HCT116 (cell line): ENCODE results near the gene CXCL10. TPM values are rescaled to one million over a fixed set of nuclear protein-coding genes. Genes with fewer than 3 reads are reported as not detected.

Experiments used
- ATAC-seq: fragments of 200-7000 bp; cut with Tn5 transposase; 2 replicates; pipeline ENCODE4 v1.9.1; 2020; ENCODE audit warnings: mild to moderate bottlenecking, moderate library complexity
- BruUV-seq: library from RNA; stranded (reverse); fragments of 400-500 nt; replicated peaks from 2 replicates; lab custom pipeline; 2021; lab: Mats Ljungman, UMichigan
- CTCF ChIA-PET: fragments of 300-600 bp; sonication (Branson Sonifier 250); formaldehyde crosslinking; loops from one replicate; lab custom pipeline; 2021; ENCODE audit warnings: antibody characterized with exemption; lab: Charles Lee
- POLR2A ChIA-PET: fragments of 300-600, 350-600 bp; sonication (Branson Sonifier 250); formaldehyde crosslinking; loops from one replicate; lab custom pipeline; 2021; ENCODE audit warnings: antibody characterized with exemption; lab: Charles Lee
- RAD21 ChIA-PET, 2 experiments: fragments of 300-600 bp; sonication (Branson Sonifier 250); formaldehyde crosslinking; loops; one replicate each; lab custom pipeline; 2023; ENCODE audit warnings: low total read pairs in 2 of 2; ENCODE audit not compliant: uncharacterized antibody in 2 of 2, unreplicated experiment in 2 of 2, low non-redundant PET in 1 of 2; lab: Charles Lee
- DNase-seq: peaks from one replicate; pipeline ENCODE4 v3.0.0-alpha.2; 2010; ENCODE audit warnings: low read depth, low spot score
- H2AFZ ChIP-seq: fragments of 200-600 bp; shearing (Covaris generic), sonication (generic); 2 replicates; pipeline ENCODE4 v1.6.1; 2017; ENCODE audit warnings: low read depth, mixed run types, mixed read lengths, antibody characterized with exemption, low read length; ENCODE audit not compliant: poor library complexity, severe bottlenecking
- H3K27ac ChIP-seq: 2 replicates; pipeline ENCODE4 v1.5.1; 2012; ENCODE audit warnings: low read depth, low read length
- H3K27me3 ChIP-seq: fragments of 200-600 bp; sonication (generic); 2 replicates; pipeline ENCODE4 v1.6.1; 2016; ENCODE audit warnings: mixed run types, low read length, mixed read lengths; ENCODE audit not compliant: insufficient read depth
- H3K36me3 ChIP-seq, 2 experiments: fragments of 200-500 bp in 1 of 2; fragments of 200-600 bp in 1 of 2; sonication (Bioruptor generic) in 1 of 2; sonication (generic) in 1 of 2; 2 replicates each; pipeline versions ENCODE4 v1.5.1 to v1.6.1; 2014 to 2016; ENCODE audit warnings: low read length in 2 of 2, inconsistent platforms in 1 of 2, mixed read lengths in 1 of 2, mixed run types in 1 of 2; ENCODE audit not compliant: insufficient read depth in 2 of 2, control insufficient read depth in 1 of 2
- H3K4me1 ChIP-seq, 2 experiments: fragments of 200-600 bp in 1 of 2; sonication (generic) in 1 of 2; 2 replicates each; pipeline versions ENCODE4 v1.5.1 to v1.6.1; 2012 to 2017; ENCODE audit warnings: low read length in 2 of 2, inconsistent platforms in 1 of 2, mild to moderate bottlenecking in 1 of 2, mixed read lengths in 1 of 2, mixed run types in 1 of 2, moderate library complexity in 1 of 2; ENCODE audit not compliant: insufficient read depth in 2 of 2, control insufficient read depth in 1 of 2
- H3K4me2 ChIP-seq: fragments of 200-600 bp; sonication (generic); 2 replicates; pipeline ENCODE4 v1.6.1; 2017; ENCODE audit warnings: mixed run types, low read length, mixed read lengths
- H3K4me3 ChIP-seq, 2 experiments: fragments of 200-600 bp in 1 of 2; sonication (generic) in 1 of 2; replicated peaks in 1 of 2; 2 replicates each; pipeline ENCODE4 v1.5.1; 2011 to 2016; ENCODE audit warnings: low read length in 2 of 2, control low read depth in 1 of 2, low read depth in 1 of 2, mild to moderate bottlenecking in 1 of 2, mixed read lengths in 1 of 2, mixed run types in 1 of 2
- H3K79me2 ChIP-seq: fragments of 200-600 bp; sonication (generic); 2 replicates; pipeline ENCODE4 v1.6.1; 2017; ENCODE audit warnings: mild to moderate bottlenecking, mixed run types, low read length, moderate library complexity, mixed read lengths; ENCODE audit not compliant: insufficient read depth
- H3K9ac ChIP-seq: fragments of 200-600 bp; sonication (generic); 2 replicates; pipeline ENCODE4 v1.6.1; 2016; ENCODE audit warnings: low read length, mixed read lengths
- H3K9me2 ChIP-seq: fragments of 200-600 bp; sonication (generic), shearing (Covaris generic); 2 replicates; pipeline ENCODE4 v1.6.1; 2017; ENCODE audit warnings: mixed run types, mild to moderate bottlenecking, moderate library complexity; ENCODE audit not compliant: insufficient read depth
- H3K9me3 ChIP-seq, 2 experiments: fragments of 200-500 bp in 1 of 2; fragments of 200-600 bp in 1 of 2; sonication (Bioruptor generic) in 1 of 2; sonication (generic) in 1 of 2; 2 replicates each; pipeline ENCODE4 v1.6.1; 2014 to 2017; ENCODE audit warnings: low read length in 2 of 2, mixed read lengths in 2 of 2, inconsistent platforms in 1 of 2, low read depth in 1 of 2, mild to moderate bottlenecking in 1 of 2, mixed run types in 1 of 2, moderate library complexity in 1 of 2; ENCODE audit not compliant: control insufficient read depth in 1 of 2, insufficient read depth in 1 of 2
- H4K20me1 ChIP-seq: fragments of 200-600 bp; sonication (generic), shearing (Covaris generic); 2 replicates; pipeline ENCODE4 v1.6.1; 2017; ENCODE audit warnings: mixed run types, mild to moderate bottlenecking, moderate library complexity; ENCODE audit not compliant: insufficient read depth
- CBX3 ChIP-seq: IDR thresholded peaks from 2 replicates; pipeline ENCODE4 v1.6.1; 2012; ENCODE audit warnings: low read depth
- EGR1 ChIP-seq: IDR thresholded peaks from 2 replicates; pipeline ENCODE4 v1.6.1; 2012; ENCODE audit warnings: low read depth
- EZH2phosphoT487 ChIP-seq: fragments of 200-600 bp; IDR thresholded peaks from 2 replicates; pipeline ENCODE4 v1.6.1; 2018; ENCODE audit warnings: antibody characterized with exemption, borderline replicate concordance
- JUND ChIP-seq: IDR thresholded peaks from 2 replicates; pipeline ENCODE4 v1.6.1; 2012
- MAX ChIP-seq: IDR thresholded peaks from 2 replicates; pipeline ENCODE4 v1.6.1; 2012
- POLR2AphosphoS5 ChIP-seq: IDR thresholded peaks from 2 replicates; pipeline ENCODE4 v1.6.1; 2011; ENCODE audit warnings: mild to moderate bottlenecking, low read depth, low read length, moderate library complexity
- SP1 ChIP-seq: IDR thresholded peaks from 2 replicates; pipeline ENCODE4 v1.6.1; 2012; ENCODE audit warnings: low read depth
- ZBTB33 ChIP-seq: IDR thresholded peaks from 2 replicates; pipeline ENCODE4 v1.6.1; 2011; ENCODE audit warnings: mild to moderate bottlenecking, low read length, moderate library complexity; ENCODE audit not compliant: insufficient replicate concordance; ENCODE audit errors: extremely low read depth
- intact Hi-C: fragments of 100-400 bp; cut with micrococcal nuclease; formaldehyde crosslinking; loops from 2 replicates; pipeline ENCODE4 v1.10.0; 2022
- total RNA-seq: library from RNA; stranded (reverse); gene quantifications from one replicate; pipeline ENCODE4 v1.2.1, GENCODE V29; 2021; ENCODE audit not compliant: unreplicated experiment

CXCL10 gene
- total RNA-seq, 1 experiment from 2014 or later = not detected

GRCh38 chr4:76011700-76012387 lies 11.5 kb downstream of the CXCL10 start:
- DNase-seq = no peak

More at GRCh38 chr4:76011700-76012387, 11.5 kb downstream of the CXCL10 start:
- no peaks in the 10 kb centered on the region for H3K9me2 ChIP-seq
- peaks cover 0 to 11% of the 10 kb centered on the region in 2 experiments; a peak in 1 of 4 replicates for H3K4me1 ChIP-seq
- CTCF ChIA-PET = no interaction called here
- POLR2A ChIA-PET = no interaction called here
- intact Hi-C loops = no loop called here
- RAD21 ChIA-PET = no interaction called here
- no peak overlapping the region for H2AFZ ChIP-seq
- no peak overlapping the region for H3K4me3 ChIP-seq
- no peaks in the 10 kb centered on the region for H3K9me3 ChIP-seq
- no peaks in the 10 kb centered on the region for H3K36me3 ChIP-seq
- TF ChIP-seq MAX (no peak), EGR1 (no peak), POLR2AphosphoS5 (no peak), JUND (no peak), CBX3 (no peak), SP1 (no peak), ZBTB33 (no peak), EZH2phosphoT487 (no peak)
- H3K9ac ChIP-seq = no peak overlapping the region
- H3K27me3 ChIP-seq = no peaks in the 10 kb centered on the region
- H3K79me2 ChIP-seq = no peaks in the 10 kb centered on the region
- no TSS peak for BruUV-seq
- no peak for ATAC-seq
- no peaks in the 10 kb centered on the region for H4K20me1 ChIP-seq
- H3K27ac ChIP-seq = no peak overlapping the region
- H3K4me2 ChIP-seq = no peak overlapping the region
